Erythroblast (primary cell): Measurements from ENCODE around the gene MYLK3.

Experiments used
- GATA1 ChIP-seq: IDR thresholded peaks from 2 replicates; pipeline ENCODE4 v1.6.1; 2011; ENCODE audit warnings: low read depth, mild to moderate bottlenecking, control low read depth, low read length, moderate library complexity
- POLR2A ChIP-seq: IDR thresholded peaks from 2 replicates; pipeline ENCODE4 v1.6.1; 2011; ENCODE audit warnings: mild to moderate bottlenecking, low read length

DNA sequence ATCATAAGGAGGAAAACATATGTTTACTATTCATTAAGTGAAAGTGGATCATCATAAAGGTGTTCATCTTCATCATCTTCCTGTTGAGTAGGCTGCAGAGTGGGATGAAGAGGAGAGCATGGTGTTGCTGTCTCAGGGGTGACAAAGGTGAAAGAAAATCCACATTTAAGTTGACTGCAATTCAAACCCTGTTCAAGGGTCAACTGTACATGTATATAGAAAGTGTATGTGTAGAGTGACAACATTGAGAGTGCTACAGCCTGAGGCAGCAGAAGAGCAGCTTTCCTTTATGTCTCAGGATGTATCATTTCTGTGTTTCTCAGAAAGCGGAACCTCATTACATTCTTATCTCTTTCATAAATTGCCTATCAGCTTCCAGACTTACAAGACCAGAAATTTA, 41.5 kb downstream of the MYLK3 start:
- TF ChIP-seq POLR2A (no peak), GATA1 (no peak)
